GM20000 (cell line): ENCODE data around the gene SOS1.
A peak's percentile ranks its signal among the peaks of the same experiment; 100 is the strongest.

Experiments
- DNase-seq: peaks from one replicate; pipeline ENCODE4 v3.0.0; 2012; ENCODE audit warnings: low spot score
- CTCF ChIP-seq: IDR thresholded peaks from 2 replicates; pipeline ENCODE4 v1.5.1; 2012; ENCODE audit warnings: mild to moderate bottlenecking, control low read depth; ENCODE audit errors: extremely low read depth, missing control alignments

SOS1 gene

GRCh38 chr2:39136799-39137198 lies 15.9 kb upstream of the SOS1 start:
- TF ChIP-seq CTCF, result no peak
- no peak for DNase-seq

GRCh38 chr2:39135690-39136259 lies 14.9 kb upstream of the SOS1 start:
- TF ChIP-seq CTCF, result no peak
- no peak for DNase-seq

DNA sequence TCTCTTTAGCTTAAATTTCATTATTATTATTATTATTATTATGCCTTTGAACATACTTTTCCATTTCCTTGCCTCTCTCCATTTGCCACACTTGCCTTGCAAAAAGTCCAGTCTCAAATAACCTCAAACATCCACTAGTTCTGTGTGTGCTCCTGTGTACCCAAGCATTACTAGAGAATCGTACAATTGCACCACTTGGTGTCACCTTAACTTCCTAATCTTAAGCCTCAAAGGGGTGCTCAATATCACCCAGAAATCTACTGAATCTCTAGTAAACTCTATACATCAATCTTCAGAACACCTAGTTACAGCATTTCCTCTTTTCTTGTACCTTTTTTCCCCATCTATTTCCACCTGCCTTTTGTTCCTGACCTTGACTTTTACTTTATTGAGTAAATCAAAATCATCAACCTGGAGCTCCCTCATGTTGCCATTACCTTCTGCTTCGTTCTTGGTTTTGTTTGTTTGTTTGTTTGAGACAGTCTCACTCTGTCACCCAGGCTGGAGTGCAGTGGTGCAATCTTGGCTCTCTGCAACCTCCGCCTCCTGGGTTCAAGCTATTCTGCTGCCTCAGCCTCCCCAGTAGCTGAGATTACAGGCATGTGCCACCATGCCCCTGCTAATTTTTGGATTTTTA lies 12.5 kb upstream of the SOS1 start:
- TF ChIP-seq CTCF, result no peak
- DNase-seq, result no peak

DNA sequence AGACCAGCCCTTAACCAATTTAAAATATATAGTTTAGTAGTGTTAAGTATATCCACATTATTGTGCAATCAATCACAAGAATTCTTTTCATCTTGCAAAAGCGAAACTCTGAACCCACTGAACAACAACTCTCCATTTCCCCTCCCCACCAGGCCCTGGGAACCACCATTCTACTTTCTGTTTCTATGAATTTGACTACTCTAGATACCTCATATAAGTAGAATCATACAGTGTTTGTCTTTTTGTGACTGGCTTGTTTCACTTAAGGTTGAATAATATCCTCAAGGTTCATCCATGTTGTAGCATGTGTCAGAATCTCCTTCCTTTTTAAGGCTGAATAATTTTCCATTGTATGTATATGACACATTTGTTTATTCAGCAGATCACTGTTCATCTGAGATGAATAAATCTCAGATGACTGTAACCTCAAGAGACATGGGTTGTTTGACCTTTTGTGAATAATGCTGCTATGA lies 8.1 kb upstream of the SOS1 start:
- no peak for DNase-seq
- TF ChIP-seq CTCF, result no peak

GRCh38 chr2:39127973-39128372 lies 7.1 kb upstream of the SOS1 start:
- DNase-seq, result peak; percentile 29
- no peak for TF ChIP-seq CTCF

- no peak for DNase-seq
- TF ChIP-seq CTCF, result no peak
Observed at GRCh38 chr2:39124746-39125057, 3.9 kb upstream of the SOS1 start.

DNA sequence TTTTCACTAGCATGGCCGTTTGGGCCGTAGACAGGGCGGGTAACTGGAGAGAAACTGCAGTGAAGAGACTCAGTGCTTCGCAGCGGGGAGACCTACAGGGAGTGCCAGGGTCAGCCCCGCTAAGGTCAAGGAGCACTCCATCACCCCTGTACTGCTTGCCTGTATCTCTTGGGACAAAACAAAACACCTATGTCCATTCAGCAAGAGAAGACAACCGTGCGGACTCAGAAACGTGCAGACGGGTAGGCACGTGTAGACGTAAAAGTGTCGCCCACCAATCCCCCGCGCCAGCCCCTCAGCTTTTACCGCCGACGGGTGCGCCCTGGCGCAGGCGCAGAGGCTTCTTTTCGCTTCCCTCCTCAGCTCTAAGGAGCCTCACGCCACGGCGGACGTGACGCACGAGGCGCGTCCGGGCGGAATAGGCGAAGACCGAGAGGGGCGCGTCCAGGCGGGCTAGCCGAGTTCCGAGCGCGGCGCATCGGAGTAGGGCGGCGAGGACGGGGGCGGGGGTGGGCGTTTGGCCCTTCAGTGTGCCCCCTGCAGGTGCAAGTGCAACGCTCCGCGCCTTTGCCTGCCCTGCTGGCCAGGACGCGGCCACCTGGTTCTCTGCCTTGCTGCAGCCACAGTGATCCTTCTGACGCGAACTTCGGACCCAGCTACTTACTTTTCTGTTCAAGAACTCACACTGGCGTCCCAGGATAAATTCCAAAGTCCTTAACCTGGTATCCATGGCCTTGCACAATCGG lies 3.3 kb upstream of the SOS1 start:
- DNase-seq, result peak; percentile 89
- peak; percentile 53 for TF ChIP-seq CTCF
